Fibroblast of peridontal ligament (primary cell): ENCODE measurements around the gene MYCBP2.
A peak's percentile ranks its signal among the peaks of the same experiment; 100 is the strongest.
"Not testable (repeated sequence)": the region's sequence is repeated elsewhere in the genome, so short reads cannot be mapped to it uniquely, and the experiment has no call there.

ENCODE experiments used
- DNase-seq: peaks from one replicate; pipeline ENCODE4 v3.0.0-alpha.2; 2010; ENCODE audit errors: extremely low read depth

Gene MYCBP2

GRCh38 chr13:77338961-77339401 lies 12.1 kb upstream of the MYCBP2 start:
- DNase-seq, result no peak

GRCh38 chr13:77338329-77338728 lies 11.4 kb upstream of the MYCBP2 start:
- DNase-seq, result no peak

- DNase-seq, result no peak
Observed at GRCh38 chr13:77337159-77337558, 10.3 kb upstream of the MYCBP2 start.

- no peak for DNase-seq
Observed at GRCh38 chr13:77335543-77335942, 8.6 kb upstream of the MYCBP2 start.

GRCh38 chr13:77333594-77333993 lies 6.7 kb upstream of the MYCBP2 start:
- no peak for DNase-seq

GRCh38 chr13:77331421-77331820 lies 4.5 kb upstream of the MYCBP2 start:
- DNase-seq, result no peak

GRCh38 chr13:77329911-77330584 lies 3.2 kb upstream of the MYCBP2 start:
- no peak for DNase-seq

- DNase-seq, result peak; percentile 97
Observed at GRCh38 chr13:77329133-77329910, 2.4 kb upstream of the MYCBP2 start.

GRCh38 chr13:77328819-77329132 lies 1.9 kb upstream of the MYCBP2 start:
- no peak for DNase-seq

- DNase-seq, result peak; percentile 37
Observed at GRCh38 chr13:77325371-77325980, 1.4 kb downstream of the MYCBP2 start.

- DNase-seq, result no peak
Observed at GRCh38 chr13:77323858-77324257, 3.0 kb downstream of the MYCBP2 start.

- no peak for DNase-seq
Observed at GRCh38 chr13:77319536-77319935, 7.4 kb downstream of the MYCBP2 start.

GRCh38 chr13:77318741-77319140 lies 8.2 kb downstream of the MYCBP2 start:
- no peak for DNase-seq

GRCh38 chr13:77316430-77316829 lies 10.5 kb downstream of the MYCBP2 start:
- DNase-seq, result no peak

GRCh38 chr13:77315509-77315908 lies 11.4 kb downstream of the MYCBP2 start:
- not testable (repeated sequence) for DNase-seq

GRCh38 chr13:77313923-77314322 lies 13.0 kb downstream of the MYCBP2 start:
- no peak for DNase-seq

- DNase-seq, result no peak
Observed at GRCh38 chr13:77312311-77312710, 14.6 kb downstream of the MYCBP2 start.

- peak; percentile 44 for DNase-seq
Observed at GRCh38 chr13:77310579-77311279, 16.2 kb downstream of the MYCBP2 start.

- DNase-seq, result no peak
Observed at GRCh38 chr13:77310161-77310560, 16.7 kb downstream of the MYCBP2 start.

- DNase-seq, result no peak
Observed at GRCh38 chr13:77309254-77309653, 17.6 kb downstream of the MYCBP2 start.

- DNase-seq, result no peak
Observed at GRCh38 chr13:77306458-77306857, 20.4 kb downstream of the MYCBP2 start.

GRCh38 chr13:77305266-77305665 lies 21.6 kb downstream of the MYCBP2 start:
- DNase-seq, result no peak
